NB4 (cell line): Measurements from ENCODE around the gene MAD2L1.

Experiments
- CTCF ChIP-seq: IDR thresholded peaks from one replicate; pipeline ENCODE4 v1.5.1; 2012; ENCODE audit warnings: low read depth, low read length
- MYC ChIP-seq: IDR thresholded peaks from 2 replicates; pipeline ENCODE4 v1.6.1; 2011; ENCODE audit warnings: low read depth, low read length
- POLR2A ChIP-seq: IDR thresholded peaks from 2 replicates; pipeline ENCODE4 v1.6.1; 2011; ENCODE audit warnings: mild to moderate bottlenecking; ENCODE audit not compliant: insufficient read length; ENCODE audit errors: extremely low read depth

- no peak for TF ChIP-seq CTCF
- no peak for TF ChIP-seq MYC
- TF ChIP-seq POLR2A: no peak
Measured at GRCh38 chr4:120055162-120055561, 11.5 kb downstream of the MAD2L1 start.
